GM21786 (cell line): Measurements from ENCODE around the gene ATG10.

Source experiments
- ATAC-seq: cut with Tn5 transposase; IDR thresholded peaks from one replicate; pipeline ENCODE4 v1.9.1; 2021; ENCODE audit not compliant: unreplicated experiment

Gene ATG10

GRCh38 chr5:82163452-82164175, 191.8 kb downstream of the ATG10 start:
- no peak for ATAC-seq

DNA sequence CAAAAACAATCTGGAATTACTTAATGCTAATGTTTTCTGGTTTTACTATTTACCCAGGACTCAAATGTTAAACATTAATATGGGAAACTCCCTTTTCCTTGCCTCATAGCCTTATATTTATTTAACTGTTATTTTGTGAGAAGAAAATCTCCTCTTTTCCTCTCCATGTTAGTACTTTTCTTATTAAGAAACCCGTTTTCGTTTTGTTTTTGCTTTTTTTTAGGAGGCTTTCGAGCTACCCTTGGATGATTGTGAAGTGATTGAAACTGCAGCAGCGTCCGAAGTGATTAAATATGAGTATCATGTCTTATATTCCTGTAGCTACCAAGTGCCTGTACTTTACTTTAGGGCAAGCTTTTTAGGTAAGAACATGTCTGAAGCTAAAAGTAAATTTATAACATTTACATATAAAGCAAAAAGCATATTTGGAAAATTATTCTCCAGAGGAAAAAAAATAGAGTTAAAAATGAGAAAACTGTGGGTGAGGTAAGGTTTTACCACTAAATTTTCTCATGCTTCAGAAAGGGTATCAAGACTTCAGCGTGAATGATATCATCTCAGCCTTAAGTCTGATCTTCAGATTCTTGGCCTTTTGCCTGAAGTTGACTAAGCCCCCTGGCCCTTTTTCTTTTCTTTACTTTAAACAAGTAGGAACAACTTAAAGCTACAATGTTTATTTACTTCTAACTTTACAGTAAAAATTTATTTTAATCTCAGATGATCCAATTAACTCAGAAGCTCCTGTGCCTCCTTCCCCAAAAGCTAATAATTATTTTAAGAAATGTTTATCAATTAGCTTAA, 192.6 kb downstream of the ATG10 start:
- ATAC-seq = no peak

GRCh38 chr5:82164977-82165713, 193.3 kb downstream of the ATG10 start:
- ATAC-seq = no peak

- peak; percentile 88 for ATAC-seq
These were observed 194.1 kb downstream of the ATG10 start for GRCh38 chr5:82165740-82166530.

- peak; percentile 38 for ATAC-seq
These were observed 195.6 kb downstream of the ATG10 start for GRCh38 chr5:82167372-82167935.

DNA sequence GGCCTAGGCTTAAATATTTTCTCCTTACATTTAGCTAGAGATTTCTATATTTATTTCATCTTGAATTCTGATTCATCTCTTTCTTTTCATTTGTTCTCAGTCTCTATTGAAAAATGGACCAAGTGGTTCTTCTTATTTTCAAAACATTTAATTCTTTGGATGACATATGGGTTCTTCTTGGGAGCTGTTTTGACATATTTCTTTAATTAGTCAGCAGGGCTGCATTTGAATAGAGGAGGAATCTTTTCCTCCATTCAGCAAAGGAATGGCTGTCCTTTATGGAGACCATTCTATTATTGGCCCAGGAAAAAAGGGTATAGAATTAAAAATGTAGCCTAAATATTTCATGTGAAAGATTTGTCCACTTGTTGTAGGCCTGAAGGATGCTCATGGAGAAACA, 196.5 kb downstream of the ATG10 start:
- no peak for ATAC-seq

DNA sequence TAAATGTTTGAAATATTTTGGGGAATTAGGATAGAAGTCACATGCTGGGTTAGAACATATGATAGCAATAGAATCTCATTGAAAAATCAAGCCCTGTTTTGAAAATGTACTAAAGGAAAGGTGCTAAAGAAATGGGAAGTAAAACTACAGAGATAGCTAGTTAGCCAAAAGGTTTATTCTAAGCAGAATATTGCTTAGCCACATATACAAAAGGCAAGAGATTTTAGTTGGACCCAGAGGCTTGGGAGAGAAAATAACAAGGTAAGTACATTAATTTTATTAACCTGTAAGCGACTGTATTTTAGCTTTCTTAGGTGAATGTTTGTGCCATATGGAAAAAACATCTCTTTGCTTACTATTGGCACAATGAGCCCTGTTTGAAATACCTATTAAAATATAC, 198.1 kb downstream of the ATG10 start:
- ATAC-seq = no peak

- ATAC-seq = peak; percentile 100
These were observed 202.5 kb downstream of the ATG10 start for GRCh38 chr5:82174128-82174918.

- ATAC-seq = no peak
These were observed 203.0 kb downstream of the ATG10 start for GRCh38 chr5:82174919-82175219.

DNA sequence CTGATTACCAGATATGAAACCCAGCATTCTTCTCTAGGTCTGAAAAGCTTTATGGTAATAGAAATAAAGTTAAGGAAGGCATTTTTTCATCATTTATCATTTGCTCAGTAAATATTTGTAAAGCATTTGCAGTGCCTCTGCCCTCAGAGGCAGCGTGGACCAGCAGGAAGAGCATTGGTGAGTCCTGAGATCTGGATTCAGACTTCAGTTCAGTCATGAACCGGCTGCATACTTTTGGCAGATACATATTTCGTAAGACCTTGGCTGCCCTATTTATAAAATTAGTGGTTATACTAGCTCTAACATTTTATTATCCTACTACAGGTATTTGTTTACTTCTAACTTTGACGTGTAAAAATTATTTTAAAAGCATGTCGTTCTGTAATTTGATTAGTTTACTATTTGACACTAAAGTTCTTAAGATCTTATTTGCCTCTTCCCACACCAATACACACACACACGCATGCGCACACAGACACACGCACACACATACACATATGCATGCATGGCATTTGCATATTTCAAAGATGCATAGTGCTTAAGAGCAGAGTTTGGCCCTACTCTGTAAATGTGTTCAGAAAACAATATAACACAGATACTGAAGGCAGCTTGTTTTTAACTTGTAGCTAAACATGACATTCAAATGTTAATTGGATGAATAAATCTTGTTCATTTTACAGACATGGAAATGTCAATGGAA, 204.4 kb downstream of the ATG10 start:
- no peak for ATAC-seq

GRCh38 chr5:82178378-82178777, 206.6 kb downstream of the ATG10 start:
- ATAC-seq = no peak

DNA sequence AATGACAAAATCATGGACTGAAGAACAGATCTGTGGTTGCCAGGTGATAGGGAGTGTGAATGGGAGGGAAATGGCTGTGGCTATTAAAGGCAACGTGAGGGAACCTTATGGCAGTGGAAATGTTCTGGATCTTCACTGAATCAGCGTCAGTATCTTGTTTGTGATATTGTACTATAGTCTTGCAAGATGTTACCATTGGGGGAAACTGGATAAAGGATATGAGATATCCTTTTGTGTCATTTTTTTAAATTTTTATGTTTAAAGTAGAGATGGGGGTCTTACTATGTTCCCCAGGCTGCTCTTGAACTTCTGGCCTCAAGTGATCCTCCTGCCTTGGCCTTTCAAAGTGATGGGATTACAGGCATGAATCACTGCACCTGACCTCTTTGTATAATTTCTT, 210.8 kb downstream of the ATG10 start:
- no peak for ATAC-seq

DNA sequence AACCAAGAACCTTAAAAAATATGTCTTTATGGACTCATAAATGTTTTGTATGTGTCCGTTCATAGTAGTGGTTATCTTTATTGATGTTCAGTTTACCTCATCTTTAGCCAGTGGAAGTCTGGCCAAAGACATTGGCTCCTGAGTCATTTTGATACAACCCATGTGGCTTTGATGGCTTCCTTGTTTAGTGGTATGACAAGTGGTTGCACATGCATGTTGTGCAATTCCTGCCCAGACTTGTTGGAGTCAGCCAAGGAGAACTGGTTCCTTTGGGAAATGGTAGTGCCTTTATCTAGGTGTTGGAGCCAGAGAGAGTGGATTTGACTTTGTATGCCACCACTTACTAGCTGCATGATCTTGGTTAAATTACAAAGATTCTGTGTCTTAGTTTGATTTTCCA, 212.0 kb downstream of the ATG10 start:
- ATAC-seq = no peak

DNA sequence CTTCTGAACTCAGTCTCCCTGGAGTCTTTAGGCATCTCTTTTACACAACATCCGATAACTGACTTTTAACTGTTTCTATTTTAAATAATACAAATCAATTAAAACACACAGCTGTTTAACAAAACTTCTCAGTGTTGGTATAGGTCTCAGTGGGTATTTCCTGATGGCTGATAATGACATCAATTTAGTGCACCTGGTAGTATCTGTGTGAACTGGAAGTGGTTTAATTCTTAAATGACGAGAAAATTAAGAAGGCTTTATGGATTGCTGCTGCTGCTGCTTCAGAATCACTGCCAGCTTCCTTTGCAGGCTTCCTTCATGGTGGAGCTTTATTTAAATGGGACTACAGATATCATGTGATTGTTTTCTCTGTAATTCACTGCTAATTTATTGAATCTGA, 214.0 kb downstream of the ATG10 start:
- ATAC-seq = no peak

DNA sequence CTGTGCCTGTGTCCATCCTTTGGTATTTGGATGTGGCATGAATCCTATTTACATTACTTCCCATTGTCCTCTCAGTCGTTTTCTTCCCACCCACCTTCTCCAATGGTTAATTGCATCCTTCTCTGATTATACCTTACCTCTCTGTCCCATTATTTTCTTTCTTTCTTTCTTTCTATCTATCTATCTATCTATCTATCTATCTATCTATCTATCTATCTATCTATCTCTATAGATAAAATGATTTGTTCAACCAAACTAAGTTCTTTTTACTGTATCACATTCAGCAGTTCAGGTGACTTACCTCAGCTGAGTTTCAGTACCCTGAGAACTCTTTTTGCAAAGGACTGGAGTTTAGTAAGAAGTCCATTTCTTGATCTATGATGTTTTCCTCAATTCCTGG, 225.7 kb downstream of the ATG10 start:
- ATAC-seq = no peak

DNA sequence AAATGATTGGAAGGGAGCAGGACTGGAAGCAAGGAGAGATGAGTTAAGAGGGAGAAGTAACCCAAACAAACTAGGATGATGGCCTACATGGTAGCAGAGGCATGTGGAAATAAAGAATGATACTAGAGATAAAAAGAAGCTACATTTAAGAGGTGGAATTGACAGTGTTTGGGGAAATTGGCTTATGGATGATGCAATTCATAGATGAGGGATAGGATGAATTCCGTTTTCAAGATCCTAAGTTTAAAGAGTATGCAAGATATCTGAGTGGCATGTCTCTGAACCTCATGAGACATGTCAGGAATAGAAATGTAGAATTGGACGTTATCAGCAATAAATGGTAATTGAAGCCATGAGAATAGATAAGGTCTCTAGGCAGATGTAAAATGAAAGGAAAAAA, 232.7 kb downstream of the ATG10 start:
- no peak for ATAC-seq

DNA sequence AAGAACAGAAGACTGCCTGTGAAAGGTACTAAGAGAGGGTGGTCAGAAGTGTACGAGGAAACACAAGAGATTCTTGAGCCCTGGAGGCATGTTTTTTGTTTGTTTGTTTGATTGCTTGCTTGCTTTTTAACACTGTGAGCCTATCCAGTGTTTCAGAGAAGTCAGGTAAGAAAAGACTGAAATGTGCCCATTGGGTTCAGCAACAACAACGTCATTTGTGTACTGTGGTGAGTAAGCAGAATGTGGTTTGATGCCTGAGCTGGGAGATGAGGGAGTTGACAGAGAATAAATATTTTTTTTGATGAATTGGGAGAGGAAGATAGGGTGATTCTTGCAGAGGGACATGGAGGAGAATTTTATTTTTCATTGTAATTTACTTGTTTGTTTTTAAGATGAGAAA, 233.2 kb downstream of the ATG10 start:
- ATAC-seq = no peak

DNA sequence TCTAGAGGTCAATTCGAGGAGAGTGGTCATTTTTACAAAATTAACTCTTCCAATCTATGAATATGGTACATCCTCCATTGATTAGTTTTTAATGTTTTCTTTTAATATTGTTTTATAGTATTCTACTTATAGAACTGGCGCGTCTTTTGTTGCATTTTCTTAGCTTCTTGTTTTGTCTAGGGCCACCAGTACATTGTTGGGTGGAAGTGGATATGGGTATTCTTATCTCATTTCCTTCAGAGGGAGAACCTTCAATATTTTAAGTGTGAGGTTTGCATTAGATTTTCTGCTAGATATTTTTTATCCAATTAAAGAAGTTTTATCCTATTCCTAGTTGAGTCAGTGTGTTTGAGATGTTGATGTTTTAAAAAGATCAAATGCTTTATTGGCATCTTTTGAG, 236.5 kb downstream of the ATG10 start:
- no peak for ATAC-seq

- ATAC-seq = no peak
These were observed 240.2 kb downstream of the ATG10 start for GRCh38 chr5:82211855-82212572.
